Hepatocyte (in vitro differentiated cells): ENCODE measurements around the gene PKN3.

Experiments
- CTCF ChIP-seq: fragments of 200-600 bp; sonication (generic); IDR thresholded peaks from 2 replicates; pipeline ENCODE4 v1.5.1; 2016; ENCODE audit warnings: antibody characterized with exemption, mild to moderate bottlenecking; ENCODE audit not compliant: poor library complexity
- EZH2phosphoT487 ChIP-seq: fragments of 200-600 bp; sonication (generic); IDR thresholded peaks from one replicate; pipeline ENCODE4 v1.6.1; 2018; ENCODE audit warnings: antibody characterized with exemption, mild to moderate bottlenecking, low read depth, moderate library complexity; ENCODE audit not compliant: unreplicated experiment, severe bottlenecking

DNA sequence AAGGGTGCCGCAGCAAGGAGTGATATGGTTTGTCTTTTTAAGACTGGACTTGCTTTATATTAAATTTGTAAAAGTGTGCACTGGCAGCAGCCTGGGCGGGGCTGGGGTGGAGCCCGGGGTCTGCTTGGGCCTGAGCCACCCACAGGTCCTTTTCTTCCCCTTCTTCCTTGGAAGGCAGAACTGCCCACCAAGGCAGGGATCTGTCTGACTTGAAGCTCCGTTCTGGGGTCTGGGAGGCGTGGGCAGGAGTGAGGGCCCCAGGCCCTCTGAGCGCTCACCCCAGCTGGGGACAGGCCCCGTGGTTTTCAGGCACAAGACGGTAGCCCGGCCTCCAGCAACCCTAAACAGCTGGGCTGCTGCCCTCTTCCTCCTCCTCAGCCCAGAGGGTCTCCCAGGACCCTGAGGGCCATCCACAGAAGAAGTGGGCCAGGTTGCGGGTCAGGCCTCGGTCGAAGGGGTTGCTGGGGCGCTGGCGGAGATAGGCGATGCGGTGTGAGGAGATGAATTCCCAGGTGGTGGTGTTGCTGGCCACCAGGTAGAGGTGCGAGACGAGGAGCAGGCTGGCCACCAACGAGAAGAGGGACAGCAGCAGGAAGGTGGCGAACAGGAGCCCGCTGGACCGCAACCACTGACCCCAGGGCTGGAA lies 18.7 kb downstream of the PKN3 start:
- no peak for TF ChIP-seq CTCF
- TF ChIP-seq EZH2phosphoT487: no peak
